MCF 10A (cell line): ENCODE data around the gene C17orf75. TPM values are rescaled to one million over a fixed set of nuclear protein-coding genes. Genes with fewer than 3 reads are reported as not detected.

Source experiments
- BruUV-seq: library from RNA; stranded (reverse); fragments of 400-500 nt; replicated peaks from 2 replicates; lab custom pipeline; 2021; lab: Mats Ljungman, UMichigan
- CTCF ChIA-PET: fragments of 300-600 bp; sonication (Branson Sonifier 250); formaldehyde crosslinking; extraction: SDS; loops from one replicate; lab custom pipeline; 2021; ENCODE audit warnings: antibody characterized with exemption, inconsistent platforms; lab: Yijun Ruan, JAX
- POLR2A ChIA-PET: fragments of 300-600, 350-650 bp; sonication (Branson Sonifier 250); formaldehyde crosslinking; extraction: SDS; loops from one replicate; lab custom pipeline; 2020; ENCODE audit warnings: antibody characterized with exemption, inconsistent platforms; lab: Yijun Ruan, JAX
- DNase-seq: peaks from one replicate; pipeline ENCODE4 v3.0.0-alpha.2; 2018; ENCODE audit not compliant: unreplicated experiment
- H3K27ac Mint-ChIP-seq: one replicate; pipeline ENCODE4 v1.8.0; 2022; ENCODE audit warnings: mild to moderate bottlenecking, low read depth, mixed read lengths; ENCODE audit not compliant: unreplicated experiment
- H3K27me3 Mint-ChIP-seq: one replicate; pipeline ENCODE4 v1.8.0; 2022; ENCODE audit warnings: mixed read lengths; ENCODE audit not compliant: insufficient read depth, unreplicated experiment
- H3K36me3 Mint-ChIP-seq: one replicate; pipeline ENCODE4 v1.8.0; 2022; ENCODE audit warnings: mild to moderate bottlenecking, moderate library complexity, mixed read lengths; ENCODE audit not compliant: insufficient read depth, unreplicated experiment
- H3K4me1 Mint-ChIP-seq: one replicate; pipeline ENCODE4 v1.8.0; 2022; ENCODE audit warnings: mixed read lengths; ENCODE audit not compliant: insufficient read depth, unreplicated experiment
- H3K4me3 Mint-ChIP-seq: one replicate; pipeline ENCODE4 v1.8.0; 2022; ENCODE audit warnings: mild to moderate bottlenecking, moderate library complexity, mixed read lengths; ENCODE audit not compliant: unreplicated experiment
- H3K9me3 Mint-ChIP-seq: one replicate; pipeline ENCODE4 v1.8.0; 2022; ENCODE audit warnings: mixed read lengths; ENCODE audit not compliant: unreplicated experiment
- intact Hi-C: fragments of 100-400 bp; cut with micrococcal nuclease; formaldehyde crosslinking; loops from 2 replicates; pipeline ENCODE4 v1.14.1; 2022
- total RNA-seq: library from RNA; stranded (reverse); gene quantifications from 2 replicates; pipeline ENCODE4 v1.2.3, GENCODE V29; 2022
- TF ChIP-seq, protein P1 (sequence below): fragments of 200-600 bp; IDR thresholded peaks from one replicate; pipeline ENCODE4 v1.8.0; 2022; ENCODE audit warnings: antibody characterized with exemption, mild to moderate bottlenecking; ENCODE audit not compliant: unreplicated experiment

The C17orf75 gene
- total RNA-seq, 1 experiment from 2014 or later: 18.1 TPM

DNA sequence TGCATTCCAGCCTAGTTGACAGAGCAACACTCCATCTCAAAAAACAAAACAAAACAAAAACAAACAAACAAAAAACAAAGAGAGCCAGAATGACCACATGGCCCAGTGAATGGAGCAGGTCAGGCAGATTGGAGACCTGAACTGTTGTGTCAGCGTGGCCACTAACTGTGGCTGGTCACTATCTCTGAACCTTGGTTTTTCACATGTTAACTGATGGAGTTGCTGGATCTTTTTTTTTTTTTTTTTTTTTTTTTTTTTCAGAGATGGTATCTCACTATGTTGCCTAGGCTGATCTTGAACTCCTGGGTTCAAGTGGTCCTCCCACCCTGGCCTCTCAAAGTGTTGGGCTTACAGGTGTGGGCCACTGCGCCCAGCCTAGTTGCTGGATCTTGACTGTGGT is 44.5 kb downstream of the C17orf75 start:
- POLR2A ChIA-PET: interaction anchor here (0.7 to 1.8 kb wide), 2 partner anchors 10 to 19 kb away, joined by 3 to 5 read pairs; no protein-coding TSS in a partner anchor
- H3K27me3 Mint-ChIP-seq: no peaks in the 10 kb centered on the region
- CTCF ChIA-PET: interaction anchor here (0.7 kb wide), 1 partner anchor 23 kb away, joined by 3 read pairs; no protein-coding TSS in a partner anchor

DNA sequence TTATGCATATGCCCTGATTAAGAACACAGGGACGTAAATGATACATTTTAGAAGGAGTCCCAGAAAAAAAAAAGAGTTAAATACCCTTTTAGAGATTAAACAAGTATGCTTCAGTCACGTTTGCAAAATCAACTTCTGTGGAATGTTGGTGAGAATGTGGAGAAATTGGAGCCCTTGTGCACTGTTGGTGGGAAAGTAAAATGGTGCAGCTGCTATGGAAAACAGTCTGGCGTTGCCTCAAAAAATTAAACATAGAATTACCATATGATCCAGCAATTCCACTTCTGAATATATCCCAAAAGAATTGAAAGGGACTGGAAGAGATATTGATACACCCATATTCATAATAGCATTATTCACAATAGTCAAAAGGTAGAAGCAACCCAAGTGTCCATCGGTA is 49.9 kb downstream of the C17orf75 start:
- H3K4me3 Mint-ChIP-seq: no peak overlapping the region
- no TSS peak for BruUV-seq
- H3K27me3 Mint-ChIP-seq: no peaks in the 10 kb centered on the region
- H3K4me1 Mint-ChIP-seq: no peaks in the 10 kb centered on the region
- no peak overlapping the region for H3K27ac Mint-ChIP-seq
- no peaks in the 10 kb centered on the region for H3K36me3 Mint-ChIP-seq
- CTCF ChIA-PET: interaction anchor here (0.7 kb wide), 1 partner anchor 13 kb away, joined by 3 read pairs; no protein-coding TSS in a partner anchor
- DNase-seq: no peak
- POLR2A ChIA-PET: interaction anchor here (0.6 kb wide), 1 partner anchor 9 kb away, joined by 3 read pairs; no protein-coding TSS in a partner anchor
- TF ChIP-seq, protein P1, sequence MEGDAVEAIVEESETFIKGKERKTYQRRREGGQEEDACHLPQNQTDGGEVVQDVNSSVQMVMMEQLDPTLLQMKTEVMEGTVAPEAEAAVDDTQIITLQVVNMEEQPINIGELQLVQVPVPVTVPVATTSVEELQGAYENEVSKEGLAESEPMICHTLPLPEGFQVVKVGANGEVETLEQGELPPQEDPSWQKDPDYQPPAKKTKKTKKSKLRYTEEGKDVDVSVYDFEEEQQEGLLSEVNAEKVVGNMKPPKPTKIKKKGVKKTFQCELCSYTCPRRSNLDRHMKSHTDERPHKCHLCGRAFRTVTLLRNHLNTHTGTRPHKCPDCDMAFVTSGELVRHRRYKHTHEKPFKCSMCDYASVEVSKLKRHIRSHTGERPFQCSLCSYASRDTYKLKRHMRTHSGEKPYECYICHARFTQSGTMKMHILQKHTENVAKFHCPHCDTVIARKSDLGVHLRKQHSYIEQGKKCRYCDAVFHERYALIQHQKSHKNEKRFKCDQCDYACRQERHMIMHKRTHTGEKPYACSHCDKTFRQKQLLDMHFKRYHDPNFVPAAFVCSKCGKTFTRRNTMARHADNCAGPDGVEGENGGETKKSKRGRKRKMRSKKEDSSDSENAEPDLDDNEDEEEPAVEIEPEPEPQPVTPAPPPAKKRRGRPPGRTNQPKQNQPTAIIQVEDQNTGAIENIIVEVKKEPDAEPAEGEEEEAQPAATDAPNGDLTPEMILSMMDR: no peak
- intact Hi-C loops: no loop called here
- H3K9me3 Mint-ChIP-seq: no peaks in the 10 kb centered on the region

More for the DNA sequence above, 44.5 kb downstream of the C17orf75 start:
- intact Hi-C loops: no loop called here
- no peak for DNase-seq
- no peaks in the 10 kb centered on the region for H3K4me1 Mint-ChIP-seq
- TF ChIP-seq, protein P1: no peak
- no peaks in the 10 kb centered on the region for H3K36me3 Mint-ChIP-seq
- no peaks in the 10 kb centered on the region for H3K9me3 Mint-ChIP-seq
- no peak overlapping the region for H3K27ac Mint-ChIP-seq
- BruUV-seq: no TSS peak
- H3K4me3 Mint-ChIP-seq: no peak overlapping the region

DNA sequence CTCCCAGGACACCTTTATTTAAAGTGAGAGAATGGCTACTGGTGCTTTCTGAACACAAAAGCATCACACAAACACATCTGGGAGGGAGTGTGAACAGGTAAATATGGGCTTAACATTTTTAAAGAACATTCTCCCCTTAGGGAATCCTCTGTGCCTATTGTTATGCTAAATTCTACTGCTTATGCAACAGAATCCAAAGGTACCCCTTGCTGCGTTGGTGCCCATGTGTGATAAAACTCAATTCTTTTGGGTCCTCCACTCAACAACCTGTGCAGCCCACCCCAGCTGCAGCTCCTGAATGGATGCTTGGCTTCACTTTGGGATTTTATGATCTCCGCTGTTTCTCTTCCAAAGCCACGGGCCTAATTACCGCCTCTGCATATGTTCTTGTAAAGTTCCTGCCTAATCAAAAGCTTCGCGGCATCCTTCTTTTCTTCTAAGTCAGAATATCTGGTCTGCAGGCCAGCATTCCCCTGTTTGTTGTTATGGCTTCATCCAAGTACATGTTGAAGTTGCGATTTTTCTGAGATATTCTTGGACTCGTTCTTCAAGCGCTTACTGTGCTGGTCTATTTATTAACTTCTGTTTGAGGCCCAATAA is 52.4 kb downstream of the C17orf75 start:
- H3K27ac Mint-ChIP-seq: no peak overlapping the region
- POLR2A ChIA-PET: no interaction called here
- CTCF ChIA-PET: no interaction called here
- no peak for DNase-seq
- H3K27me3 Mint-ChIP-seq: peaks cover 8% of the 10 kb centered on the region
- no peaks in the 10 kb centered on the region for H3K4me1 Mint-ChIP-seq
- H3K36me3 Mint-ChIP-seq: no peaks in the 10 kb centered on the region
- intact Hi-C loops: no loop called here
- BruUV-seq: no TSS peak
- no peak overlapping the region for H3K4me3 Mint-ChIP-seq
- TF ChIP-seq, protein P1: no peak
- H3K9me3 Mint-ChIP-seq: no peaks in the 10 kb centered on the region

DNA sequence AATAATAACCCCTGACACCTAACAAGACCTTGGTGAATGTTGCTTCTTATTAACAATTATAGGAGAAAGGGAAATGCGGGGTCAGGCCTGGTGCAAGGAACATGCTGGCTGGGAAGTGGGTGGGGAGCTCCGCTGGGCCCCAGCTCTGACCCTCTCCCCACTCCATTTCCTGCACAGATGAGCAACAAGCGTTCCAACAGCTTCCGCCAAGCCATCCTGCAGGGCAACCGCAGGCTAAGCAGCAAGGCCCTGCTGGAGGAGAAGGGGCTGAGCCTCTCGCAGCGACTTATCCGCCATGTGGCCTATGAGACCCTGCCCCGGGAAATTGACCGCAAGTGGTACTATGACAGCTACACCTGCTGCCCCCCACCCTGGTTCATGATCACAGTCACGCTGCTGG is 53.4 kb downstream of the C17orf75 start:
- H3K4me3 Mint-ChIP-seq: no peak overlapping the region
- intact Hi-C loops: no loop called here
- H3K36me3 Mint-ChIP-seq: no peaks in the 10 kb centered on the region
- H3K4me1 Mint-ChIP-seq: no peaks in the 10 kb centered on the region
- ChIA-PET CTCF (interaction anchor here (0.6 kb wide), 1 partner anchor 36 kb away, joined by 4 read pairs; no protein-coding TSS in a partner anchor), POLR2A (no interaction called here)
- no peak overlapping the region for H3K27ac Mint-ChIP-seq
- H3K27me3 Mint-ChIP-seq: peaks cover 18% of the 10 kb centered on the region
- BruUV-seq: no TSS peak
- no peak for DNase-seq
- TF ChIP-seq, protein P1: no peak
- no peaks in the 10 kb centered on the region for H3K9me3 Mint-ChIP-seq
